ENCODE data around the gene ANKRD29.

The ANKRD29 gene

DNA sequence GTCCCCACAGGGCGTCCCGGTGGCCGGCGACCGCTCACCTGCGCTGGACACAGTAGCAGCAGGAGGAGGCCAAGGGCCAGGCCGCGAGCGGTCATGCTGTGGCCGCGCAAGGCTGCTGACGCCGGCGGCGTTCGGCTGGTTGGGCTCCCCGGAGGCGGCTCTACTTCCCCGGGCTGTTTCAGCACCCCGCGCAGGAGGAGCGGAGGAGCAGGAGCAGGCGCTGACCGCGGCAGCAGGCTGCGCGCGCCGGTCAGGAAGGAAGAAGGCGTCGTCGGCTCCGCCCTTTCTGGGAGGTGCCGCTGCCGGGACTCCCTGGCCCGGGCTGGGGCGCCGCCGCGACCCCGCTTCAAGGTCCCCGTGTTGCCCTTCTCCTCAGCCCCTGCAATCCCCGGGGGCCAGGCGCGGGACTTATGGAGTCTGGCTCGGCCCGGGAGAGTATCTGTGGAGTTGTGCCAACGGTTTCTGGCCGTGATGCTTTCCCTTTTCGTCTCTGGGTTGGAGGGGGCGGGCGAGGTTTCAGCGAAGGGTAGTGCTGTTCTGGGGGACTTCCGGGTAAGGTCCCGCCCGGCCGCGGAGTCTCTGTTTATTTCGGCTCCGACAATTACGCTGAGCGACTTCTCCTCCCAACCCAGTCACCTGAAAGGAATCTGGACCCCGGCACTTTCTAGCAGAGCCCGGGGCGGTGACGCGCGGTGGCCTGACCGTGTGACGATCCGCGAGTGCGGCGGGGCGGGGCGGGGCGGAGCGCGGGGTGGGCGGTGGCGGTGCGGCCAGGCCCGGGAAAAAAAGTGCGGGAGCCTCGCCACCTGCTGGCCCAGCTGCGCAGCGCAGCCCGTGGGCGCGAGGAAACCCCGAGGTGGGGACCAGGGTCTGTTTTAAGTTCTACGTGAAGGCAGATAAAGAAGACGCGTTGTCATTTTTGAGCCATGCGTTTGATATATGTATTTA, 76.2 kb downstream of the ANKRD29 start, which contains the start of gene NPC1:
NPC1 (minus strand) TSS at position 258 of the 948 bp plus-strand sequence; CDS start at position 95, 163 bp downstream.
- Histone ChIP-seq H3K36me3 (ENCODE audit: low read depth) (peaks cover 26% of the 10 kb centered on the region), H3K9me3 (ENCODE audit: severe bottlenecking) (no peaks in the 10 kb centered on the region), H3K4me1 (ENCODE audit: insufficient read depth, poor library complexity, severe bottlenecking) (peaks cover 46% of the 10 kb centered on the region), H3K27me3 (ENCODE audit: insufficient read depth, poor library complexity, severe bottlenecking) (no peaks in the 10 kb centered on the region), H3K27ac (ENCODE audit: poor library complexity, severe bottlenecking) (peak within 1 kb of the TSS; percentile 94), H3K4me3 (ENCODE audit: severe bottlenecking) (peak within 1 kb of the TSS; percentile 59)
- ATAC-seq (ENCODE audit: low read depth) (peak; percentile 85), DNase-seq (ENCODE audit: low spot score) (peak; percentile 98)
- TF ChIP-seq CTCF (IDR thresholded peaks at IDR 0.05; ENCODE audit: poor library complexity, severe bottlenecking) = peak; percentile 96

- Histone ChIP-seq H3K27me3 (ENCODE audit: insufficient read depth, poor library complexity, severe bottlenecking) (no peaks in the 10 kb centered on the region), H3K36me3 (ENCODE audit: low read depth) (peaks cover 32% of the 10 kb centered on the region), H3K9me3 (ENCODE audit: severe bottlenecking) (no peaks in the 10 kb centered on the region), H3K4me1 (ENCODE audit: insufficient read depth, poor library complexity, severe bottlenecking) (peaks cover 46% of the 10 kb centered on the region), H3K4me3 (ENCODE audit: severe bottlenecking) (peak overlapping the region; percentile 59), H3K27ac (ENCODE audit: poor library complexity, severe bottlenecking) (peak overlapping the region; percentile 94)
- no peak for TF ChIP-seq CTCF (IDR thresholded peaks at IDR 0.05; ENCODE audit: poor library complexity, severe bottlenecking)
- DNase-seq (ENCODE audit: low spot score) (no peak), ATAC-seq (ENCODE audit: low read depth) (no peak)
Measured at GRCh38 chr18:23585897-23586248, 76.8 kb downstream of the ANKRD29 start.

DNA sequence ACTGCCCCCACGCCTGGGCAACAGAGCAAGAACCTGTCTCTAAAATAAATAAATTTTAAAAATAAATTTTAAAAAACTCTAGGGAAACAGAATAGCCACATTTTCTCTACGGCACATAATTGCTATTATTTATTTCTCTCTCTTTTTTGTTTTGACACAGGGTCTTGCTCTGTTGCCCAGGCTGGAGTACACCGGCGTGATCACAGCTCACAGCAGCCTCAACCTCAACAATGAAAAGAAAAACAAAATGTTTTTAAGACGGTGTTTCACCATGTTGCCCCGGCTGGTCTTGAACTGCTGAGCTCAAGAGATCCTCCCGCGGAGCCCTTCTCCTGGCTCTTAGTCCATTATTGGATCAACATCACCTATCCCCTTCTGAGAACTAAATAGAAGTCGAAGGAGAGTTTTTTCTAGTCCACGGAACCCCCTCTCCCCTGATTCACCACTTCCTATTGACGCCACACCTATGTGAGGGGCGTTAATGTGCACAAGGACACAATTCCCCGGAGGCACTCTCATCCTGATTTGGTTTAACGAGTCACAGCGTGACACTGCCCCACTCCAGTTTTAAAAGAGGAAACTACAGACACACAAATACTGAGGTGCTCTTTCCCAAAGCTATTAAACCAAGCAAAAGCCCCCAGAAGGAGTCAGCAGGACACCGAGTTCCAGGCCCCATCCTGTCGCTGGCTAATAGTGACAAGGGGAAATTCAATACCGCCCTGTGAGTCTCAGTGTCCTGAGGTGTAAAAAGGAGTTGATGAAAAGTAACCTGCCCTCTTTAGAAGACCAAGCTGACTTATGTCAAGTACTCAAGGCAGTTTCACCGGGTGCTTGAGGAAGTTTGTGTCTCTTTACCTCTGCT, 77.5 kb downstream of the ANKRD29 start:
- no peak for DNase-seq (ENCODE audit: low spot score)
- Histone ChIP-seq H3K4me1 (ENCODE audit: insufficient read depth, poor library complexity, severe bottlenecking) (peaks cover 48% of the 10 kb centered on the region), H3K9me3 (ENCODE audit: severe bottlenecking) (no peaks in the 10 kb centered on the region), H3K36me3 (ENCODE audit: low read depth) (peaks cover 39% of the 10 kb centered on the region), H3K4me3 (ENCODE audit: severe bottlenecking) (peak overlapping the region; percentile 59), H3K27me3 (ENCODE audit: insufficient read depth, poor library complexity, severe bottlenecking) (no peaks in the 10 kb centered on the region), H3K27ac (ENCODE audit: poor library complexity, severe bottlenecking) (peak overlapping the region; percentile 94)
- TF ChIP-seq CTCF (IDR thresholded peaks at IDR 0.05; ENCODE audit: poor library complexity, severe bottlenecking) = no peak
- ATAC-seq (ENCODE audit: low read depth) = peak; percentile 22

GRCh38 chr18:23584019-23584983, 78.4 kb downstream of the ANKRD29 start:
- Histone ChIP-seq H3K27ac (ENCODE audit: poor library complexity, severe bottlenecking) (peak overlapping the region; percentile 94), H3K27me3 (ENCODE audit: insufficient read depth, poor library complexity, severe bottlenecking) (no peaks in the 10 kb centered on the region), H3K36me3 (ENCODE audit: low read depth) (peaks cover 46% of the 10 kb centered on the region), H3K4me3 (ENCODE audit: severe bottlenecking) (peak overlapping the region; percentile 59), H3K9me3 (ENCODE audit: severe bottlenecking) (no peaks in the 10 kb centered on the region), H3K4me1 (ENCODE audit: insufficient read depth, poor library complexity, severe bottlenecking) (peaks cover 53% of the 10 kb centered on the region)
- ATAC-seq (ENCODE audit: low read depth) = no peak
- TF ChIP-seq CTCF (IDR thresholded peaks at IDR 0.05; ENCODE audit: poor library complexity, severe bottlenecking) = no peak
- no peak for DNase-seq (ENCODE audit: low spot score)

All from RWPE2 (cell line).